Subcutaneous abdominal adipose tissue (tissue), 5 donors: ENCODE data around the gene CCDC116.
"Not testable (repeated sequence)": the region's sequence is repeated elsewhere in the genome, so short reads cannot be mapped to it uniquely, and the experiment has no call there.

Source experiments
- H3K27ac ChIP-seq: one replicate; pipeline ENCODE4 v1.7.0; 2013; ENCODE audit warnings: low read depth, mild to moderate bottlenecking, inconsistent platforms, low read length, moderate library complexity
- H3K27me3 ChIP-seq, 5 donors: one replicate each; pipeline ENCODE4 v1.7.0; 2013; ENCODE audit warnings: low read length in 5 of 5, inconsistent platforms in 1 of 5; ENCODE audit not compliant: control insufficient read depth in 5 of 5, insufficient read depth in 4 of 5
- H3K36me3 ChIP-seq, 5 donors: one replicate each; pipeline ENCODE4 v1.7.0; 2013; ENCODE audit warnings: low read length in 5 of 5; ENCODE audit not compliant: control insufficient read depth in 5 of 5, insufficient read depth in 5 of 5
- H3K4me1 ChIP-seq, 5 donors: one replicate each; pipeline ENCODE4 v1.7.0; 2013; ENCODE audit warnings: low read length in 5 of 5, mild to moderate bottlenecking in 3 of 5, moderate library complexity in 1 of 5; ENCODE audit not compliant: control insufficient read depth in 5 of 5, insufficient read depth in 5 of 5
- H3K4me3 ChIP-seq, 5 donors: one replicate each; pipeline ENCODE4 v1.7.0; 2013; ENCODE audit warnings: low read length in 5 of 5, low read depth in 1 of 5
- H3K9ac ChIP-seq, 5 donors: one replicate each; pipeline ENCODE4 v1.7.0; 2013; ENCODE audit warnings: low read length in 5 of 5, mild to moderate bottlenecking in 4 of 5, moderate library complexity in 3 of 5
- H3K9me3 ChIP-seq, 5 donors: one replicate each; pipeline ENCODE4 v1.7.0; 2013; ENCODE audit warnings: low read length in 5 of 5; ENCODE audit not compliant: control insufficient read depth in 5 of 5
- donor health status: healthy.
- donor health status: healthy.
- donor health status: healthy.
- donor health status: healthy.
- donor health status: healthy.

The CCDC116 gene

DNA sequence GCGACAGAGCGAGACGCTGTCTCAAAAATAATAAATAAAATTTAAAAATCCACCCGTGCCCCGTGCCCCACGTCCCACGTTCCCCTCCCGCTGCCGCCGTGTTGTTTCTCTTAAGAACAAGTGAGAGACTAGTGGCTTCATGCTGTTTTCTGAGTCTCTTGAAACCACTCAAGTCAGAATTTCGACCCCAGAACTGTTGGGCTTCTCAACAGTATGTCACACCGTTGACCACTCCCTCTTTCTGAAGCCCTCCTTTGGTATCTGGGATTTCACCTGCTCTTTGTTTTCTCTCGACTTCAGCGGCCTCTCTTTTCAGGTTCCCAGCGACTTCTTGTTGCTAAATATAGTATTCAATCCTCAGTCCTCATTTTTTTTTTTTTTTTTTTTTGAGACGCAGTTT, 34.2 kb downstream of the CCDC116 start:
- peak overlapping the region; percentile 85 to 94 (median 93) for H3K4me3 ChIP-seq
- no peak overlapping the region for H3K27ac ChIP-seq
- H3K27me3 ChIP-seq: no peaks in the 10 kb centered on the region
- peaks cover 2 to 21% (median 15%) of the 10 kb centered on the region in 5 donors for H3K36me3 ChIP-seq
- H3K9me3 ChIP-seq: no peaks in the 10 kb centered on the region
- peaks cover 0 to 12% (median 11%) of the 10 kb centered on the region in 5 donors for H3K4me1 ChIP-seq
- peak overlapping the region in 3 of 5 donors; percentile 62 to 82 (median 66) for H3K9ac ChIP-seq

DNA sequence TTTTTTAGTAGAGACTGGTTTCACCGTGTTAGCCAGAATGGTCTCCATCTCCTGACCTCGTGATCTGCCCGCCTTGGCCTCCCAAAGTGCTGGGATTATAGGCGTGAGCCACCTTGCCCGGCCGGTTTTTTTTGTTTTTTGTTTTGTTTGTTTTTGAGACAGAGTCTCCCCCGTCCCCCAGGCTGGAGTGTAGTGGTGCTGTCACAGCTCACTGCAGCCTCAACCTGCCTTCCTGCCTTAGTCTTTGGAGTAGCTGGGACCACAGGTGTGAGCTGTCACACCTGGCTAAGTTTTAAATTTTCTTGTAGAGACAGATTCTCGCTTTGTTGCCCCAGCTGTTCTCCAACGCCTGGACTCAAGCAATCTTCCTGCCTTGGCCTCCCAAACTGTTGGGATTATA, 36.5 kb downstream of the CCDC116 start:
- H3K27ac ChIP-seq: no peak overlapping the region
- H3K36me3 ChIP-seq: peaks cover 2 to 43% (median 37%) of the 10 kb centered on the region in 5 donors
- H3K4me1 ChIP-seq: peaks cover 0 to 12% (median 11%) of the 10 kb centered on the region in 5 donors
- H3K9me3 ChIP-seq: no peaks in the 10 kb centered on the region
- no peak overlapping the region for H3K4me3 ChIP-seq
- no peaks in the 10 kb centered on the region for H3K27me3 ChIP-seq
- no peak overlapping the region for H3K9ac ChIP-seq

DNA sequence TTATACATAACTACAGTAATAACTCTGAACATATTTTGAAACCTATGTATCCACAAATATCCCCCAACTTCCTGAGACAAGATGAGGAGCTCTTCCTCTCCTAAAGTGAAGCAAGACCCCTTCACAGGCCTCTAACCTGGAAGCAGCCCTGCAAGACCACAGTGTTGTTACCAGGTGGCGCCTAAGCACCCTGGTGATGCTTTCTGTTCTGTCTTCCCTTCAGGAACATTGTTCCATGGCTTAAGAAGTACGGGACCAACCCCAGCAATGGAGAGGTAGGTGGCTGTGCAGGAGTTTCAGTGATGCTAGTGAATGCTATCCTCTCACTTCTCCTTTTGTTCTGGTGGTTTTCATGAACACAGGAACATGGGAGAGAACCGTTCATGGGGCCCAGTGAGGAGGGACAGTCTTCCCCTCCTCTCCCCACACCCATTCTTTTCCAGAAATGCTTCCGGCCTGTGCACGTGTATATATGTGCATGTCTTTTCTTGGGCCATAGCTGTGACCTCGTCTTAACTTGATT, 39.6 kb downstream of the CCDC116 start:
- H3K9me3 ChIP-seq: no peaks in the 10 kb centered on the region
- H3K4me1 ChIP-seq: peaks cover 0 to 2% (median 0%) of the 10 kb centered on the region in 5 donors
- no peak overlapping the region for H3K4me3 ChIP-seq
- no peak overlapping the region for H3K9ac ChIP-seq
- H3K27ac ChIP-seq: no peak overlapping the region
- H3K27me3 ChIP-seq: no peaks in the 10 kb centered on the region
- H3K36me3 ChIP-seq: peaks cover 2 to 64% (median 54%) of the 10 kb centered on the region in 5 donors

DNA sequence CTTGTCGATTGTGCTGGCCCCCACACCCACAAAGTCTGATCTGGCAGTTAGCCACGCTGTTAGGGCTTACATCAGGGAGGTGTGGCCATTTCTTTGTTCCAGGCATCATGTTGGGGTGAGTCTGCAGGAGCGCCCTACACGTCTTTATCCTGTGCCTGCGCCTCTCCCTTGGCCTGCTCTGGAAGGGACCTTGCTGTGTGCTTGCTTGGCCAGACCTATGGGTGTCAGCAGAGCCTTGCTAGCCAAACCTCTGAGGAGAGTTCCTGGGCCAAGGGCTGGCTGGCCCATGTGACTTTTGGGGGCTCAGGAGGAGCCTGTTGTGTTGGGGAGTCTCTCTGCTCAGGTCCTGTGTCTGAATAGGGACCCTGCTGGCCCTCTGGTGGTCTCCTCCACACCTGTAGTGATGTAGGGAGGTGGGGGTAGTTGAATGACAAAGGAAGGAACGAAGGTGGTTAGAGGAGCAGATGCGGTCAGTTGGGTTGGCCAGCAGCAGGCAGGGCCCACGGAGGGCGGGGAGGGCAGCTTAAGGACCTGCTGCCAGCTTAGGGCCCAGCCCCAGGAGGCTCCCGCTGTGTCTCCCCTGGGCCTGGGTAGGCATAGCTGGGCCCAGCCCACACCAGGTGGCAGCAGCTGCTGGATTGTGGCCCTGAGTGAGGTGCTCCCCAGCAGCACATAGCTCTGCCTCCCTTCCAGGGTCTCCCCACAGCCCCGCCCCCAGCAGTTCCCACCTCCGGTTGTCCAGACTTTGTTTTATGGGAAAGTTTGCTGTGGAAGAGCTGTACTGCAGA, 41.2 kb downstream of the CCDC116 start:
- Histone ChIP-seq H3K9me3 (no peaks in the 10 kb centered on the region), H3K36me3 (peaks cover 2 to 69% (median 55%) of the 10 kb centered on the region in 5 donors), H3K27me3 (no peaks in the 10 kb centered on the region), H3K4me1 (peaks cover 0 to 7% (median 5%) of the 10 kb centered on the region in 5 donors), H3K27ac (no peak overlapping the region), H3K4me3 (no peak overlapping the region), H3K9ac (no peak overlapping the region)

DNA sequence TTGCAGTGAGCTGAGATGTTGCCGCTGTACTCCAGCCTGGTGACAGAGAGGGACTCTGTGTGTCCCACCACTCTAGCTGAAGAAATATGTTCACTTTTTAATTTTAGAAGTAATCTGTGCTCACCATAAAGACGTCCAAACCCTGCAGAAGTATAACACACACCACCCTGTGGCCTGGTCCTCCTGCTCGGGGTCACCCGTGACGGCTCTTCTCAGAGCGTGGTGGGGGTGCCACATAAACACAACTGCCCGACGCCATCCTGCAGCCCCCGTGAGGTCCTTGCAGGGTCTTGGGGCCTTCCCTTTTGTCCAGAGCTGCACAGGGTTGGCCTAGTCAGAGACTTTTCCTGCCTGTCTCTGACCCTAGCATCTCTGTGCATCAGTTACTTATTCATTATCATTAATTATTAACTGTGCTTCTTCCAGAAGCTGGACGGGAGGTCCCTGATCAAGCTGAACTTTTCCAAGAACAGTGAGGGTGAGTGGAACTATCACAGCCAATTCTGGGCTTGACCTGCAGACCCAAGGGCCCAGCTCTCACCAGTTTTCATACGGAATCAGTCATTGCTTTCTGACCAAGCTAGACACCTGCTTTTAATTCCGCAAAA, 42.2 kb downstream of the CCDC116 start:
- no peak overlapping the region for H3K27ac ChIP-seq
- H3K4me1 ChIP-seq: peaks cover 0 to 7% (median 5%) of the 10 kb centered on the region in 5 donors
- no peak overlapping the region for H3K4me3 ChIP-seq
- H3K36me3 ChIP-seq: peaks cover 2 to 68% (median 54%) of the 10 kb centered on the region in 5 donors
- no peaks in the 10 kb centered on the region for H3K9me3 ChIP-seq
- no peaks in the 10 kb centered on the region for H3K27me3 ChIP-seq
- H3K9ac ChIP-seq: no peak overlapping the region

DNA sequence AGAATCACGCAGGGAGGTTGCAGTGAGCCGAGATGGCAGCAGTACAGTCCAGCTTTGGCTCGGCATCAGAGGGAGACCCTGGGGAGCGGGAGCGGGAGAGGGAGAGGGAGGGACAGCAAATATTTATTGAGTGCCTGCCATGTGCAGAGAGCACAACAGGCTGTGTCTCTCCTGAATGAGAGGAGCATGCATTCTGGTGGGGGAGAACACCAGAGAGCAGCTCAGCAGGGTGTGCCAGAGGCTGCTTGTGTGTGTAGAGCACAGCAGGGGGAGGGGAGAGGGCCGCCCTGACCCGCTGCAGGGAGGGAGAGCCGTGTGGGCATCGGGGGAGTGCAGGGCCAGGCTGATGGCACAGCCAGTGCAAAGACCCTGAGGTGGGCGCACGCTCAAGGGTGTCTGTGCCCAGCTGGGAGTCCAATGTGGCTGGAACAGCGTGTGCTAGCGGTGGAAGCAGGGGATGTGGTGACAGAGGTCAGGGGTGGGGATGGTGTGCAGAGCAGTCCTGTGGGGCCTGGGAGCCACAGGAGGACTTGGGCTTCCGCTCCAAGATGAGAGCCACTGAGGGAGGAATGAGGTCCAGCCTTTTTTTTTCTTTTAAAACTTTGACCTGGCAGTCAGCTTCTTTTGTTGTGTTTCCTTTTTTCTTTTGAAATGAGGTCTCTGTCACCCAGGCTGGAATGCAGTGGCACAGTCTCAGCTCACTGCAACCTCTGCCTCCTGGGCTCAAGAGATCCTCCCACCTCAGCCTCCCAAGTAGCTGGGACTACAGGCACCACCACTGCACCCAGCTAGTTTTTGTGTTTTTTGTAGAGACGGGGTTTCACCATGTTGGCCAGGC, 45.3 kb downstream of the CCDC116 start:
- H3K4me1 ChIP-seq: peaks cover 0 to 7% (median 5%) of the 10 kb centered on the region in 5 donors
- no peak overlapping the region for H3K4me3 ChIP-seq
- H3K9ac ChIP-seq: no peak overlapping the region
- no peaks in the 10 kb centered on the region for H3K9me3 ChIP-seq
- H3K27ac ChIP-seq: no peak overlapping the region
- H3K27me3 ChIP-seq: no peaks in the 10 kb centered on the region
- peaks cover 0 to 59% (median 51%) of the 10 kb centered on the region in 5 donors for H3K36me3 ChIP-seq

DNA sequence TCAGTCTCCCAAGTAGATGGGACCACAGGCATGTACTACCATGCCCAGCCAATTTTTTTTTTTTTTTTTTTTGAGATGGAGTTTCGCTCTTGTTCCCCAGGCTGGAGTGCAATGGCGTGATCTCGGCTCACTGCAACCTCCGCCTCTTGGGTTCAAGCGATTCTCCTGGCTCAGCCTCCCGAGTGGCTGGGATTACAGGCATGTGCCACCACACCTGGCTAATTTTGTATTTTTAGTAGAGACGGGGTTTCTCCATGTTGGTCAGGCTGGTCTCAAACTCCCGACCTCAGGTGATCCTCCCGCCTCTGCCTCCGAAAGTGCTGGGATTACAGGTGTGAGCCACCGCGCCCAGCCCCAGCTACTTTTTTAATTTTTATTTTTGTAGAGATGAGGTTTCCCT, 46.3 kb downstream of the CCDC116 start:
- not testable (repeated sequence) for H3K4me1 ChIP-seq, H3K4me3 ChIP-seq, H3K9me3 ChIP-seq, H3K27me3 ChIP-seq, H3K9ac ChIP-seq, H3K27ac ChIP-seq
- H3K36me3 ChIP-seq: peaks cover 0 to 59% (median 50%) of the 10 kb centered on the region in 5 donors

DNA sequence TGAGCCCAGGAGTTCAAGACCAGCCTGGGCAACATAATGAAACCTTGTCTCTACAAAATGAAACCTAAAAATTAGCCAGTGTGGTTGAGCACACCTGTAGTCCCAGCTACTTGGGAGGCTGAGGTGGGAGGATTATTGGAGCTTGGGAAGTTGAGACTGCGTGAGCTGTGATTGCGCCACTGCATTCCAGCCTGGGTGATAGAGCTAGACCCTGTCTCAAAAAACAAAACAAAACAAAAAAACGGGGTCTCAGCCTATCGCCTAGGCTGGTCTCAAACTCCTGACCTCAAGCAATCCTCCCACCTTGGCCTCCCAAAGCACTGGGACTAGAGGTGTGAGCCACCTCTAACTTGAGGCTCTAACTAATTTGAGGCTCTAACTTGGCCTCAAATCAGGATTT, 46.8 kb downstream of the CCDC116 start:
- Histone ChIP-seq H3K9me3 (no peaks in the 10 kb centered on the region), H3K9ac (no peak overlapping the region), H3K4me1 (peaks cover 0 to 7% (median 5%) of the 10 kb centered on the region in 5 donors), H3K27me3 (no peaks in the 10 kb centered on the region), H3K4me3 (no peak overlapping the region), H3K36me3 (peaks cover 0 to 56% (median 46%) of the 10 kb centered on the region in 5 donors), H3K27ac (no peak overlapping the region)

DNA sequence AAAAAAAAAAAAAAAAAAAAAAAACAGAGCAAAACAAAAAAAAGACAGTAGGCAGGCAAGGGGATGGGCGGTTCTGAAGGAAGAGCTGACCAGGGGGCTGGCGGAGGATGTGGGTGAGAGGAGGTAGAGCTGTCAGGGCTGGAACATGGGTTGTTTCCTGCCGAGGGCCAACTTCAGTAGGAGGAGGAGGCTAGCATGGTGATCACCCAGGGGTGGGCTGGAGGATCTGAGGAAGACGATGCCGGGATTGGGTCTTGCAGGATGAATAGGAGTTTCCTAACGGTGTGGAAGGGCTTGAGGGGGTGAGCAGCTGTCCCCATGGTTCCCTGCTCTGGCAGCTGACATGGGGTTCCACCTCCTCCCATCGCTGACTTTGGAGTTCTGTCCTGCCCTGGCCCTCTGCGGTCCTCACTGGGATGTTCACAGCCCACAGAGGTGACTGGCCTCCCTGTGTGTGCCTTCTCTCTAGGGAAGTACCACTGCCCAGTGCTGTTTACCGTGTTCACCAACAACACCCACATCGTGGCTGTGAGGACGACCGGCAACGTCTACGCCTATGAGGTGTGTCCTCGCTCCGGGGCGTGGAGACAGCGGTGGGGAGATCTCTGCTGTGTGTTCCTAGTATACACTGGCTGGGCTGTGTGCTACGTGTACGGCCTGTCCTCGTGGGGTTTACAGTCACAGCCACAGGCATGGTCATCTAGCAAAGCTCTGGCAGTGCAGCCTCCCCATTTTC, 48.4 kb downstream of the CCDC116 start:
- no peak overlapping the region for H3K4me3 ChIP-seq

More for the DNA sequence above, 48.4 kb downstream of the CCDC116 start:
- no peak overlapping the region for H3K27ac ChIP-seq
- H3K27me3 ChIP-seq: no peaks in the 10 kb centered on the region
- H3K9ac ChIP-seq: no peak overlapping the region
- H3K36me3 ChIP-seq: peaks cover 0 to 55% (median 47%) of the 10 kb centered on the region in 5 donors
- H3K9me3 ChIP-seq: no peaks in the 10 kb centered on the region
- H3K4me1 ChIP-seq: peaks cover 0 to 7% (median 5%) of the 10 kb centered on the region in 5 donors
